ENCODE results near the gene CCT6B.

- TF ChIP-seq HDAC1 (IDR thresholded peaks at IDR 0.05) (no peak), NR2C2 (CRISPR knock-in tag; IDR thresholded peaks at IDR 0.05) (no peak), NR2C2 (tag; IDR thresholded peaks at IDR 0.05) (no peak), U2AF1 (optimal IDR thresholded peaks at IDR 0.05; ENCODE audit: low read depth, low read length) (no peak)
These were observed 65.9 kb downstream of the CCT6B start for GRCh38 chr17:34895383-34895782.
